H1 (cell line): ENCODE data around the gene ADCY2. TPM values are rescaled to one million over a fixed set of nuclear protein-coding genes. Genes with fewer than 3 reads are reported as not detected.

Source experiments
- CTCF ChIA-PET: fragments of 300-600 bp; sonication (Branson Sonifier 250); formaldehyde crosslinking; loops from one replicate; lab custom pipeline; 2021; ENCODE audit not compliant: partially characterized antibody; lab: Charles Lee
- POLR2A ChIA-PET: fragments of 300-600 bp; sonication (Branson Sonifier 250); formaldehyde crosslinking; loops from one replicate; lab custom pipeline; 2021; ENCODE audit warnings: inconsistent platforms; ENCODE audit not compliant: partially characterized antibody; lab: Charles Lee
- DNase-seq, 2 experiments: peaks; one replicate each; pipeline versions ENCODE4 v3.0.0 to v3.0.0-alpha.2; 2010 to 2022; ENCODE audit warnings: low spot score in 2 of 2, low read depth in 1 of 2, mixed read lengths in 1 of 2
- FAIRE-seq: peaks from 2 replicates; lab custom pipeline; 2011; peaks lifted over from hg19 to GRCh38; lab: Jason Lieb, UNC
- H2AFZ ChIP-seq: 2 replicates; pipeline ENCODE4 v1.8.1; 2012; ENCODE audit warnings: low read length, inconsistent platforms
- H2AK5ac ChIP-seq: 2 replicates; pipeline ENCODE4 v1.6.1; 2013; ENCODE audit warnings: low read depth, low read length
- H2BK120ac ChIP-seq: replicated peaks from 2 replicates; pipeline ENCODE3; 2013; ENCODE audit warnings: low read depth, low read length, inconsistent platforms
- H2BK12ac ChIP-seq: 2 replicates; pipeline ENCODE4 v1.6.1; 2013; ENCODE audit warnings: low read depth, low read length
- H2BK15ac ChIP-seq: 2 replicates; pipeline ENCODE4 v1.6.1; 2013; ENCODE audit warnings: low read length
- H2BK20ac ChIP-seq: 2 replicates; pipeline ENCODE4 v1.6.1; 2013; ENCODE audit warnings: low read length
- H2BK5ac ChIP-seq: 2 replicates; pipeline ENCODE4 v1.6.1; 2013; ENCODE audit warnings: low read depth, low read length
- H3K14ac ChIP-seq: 2 replicates; pipeline ENCODE4 v1.6.1; 2013; ENCODE audit warnings: inconsistent platforms; ENCODE audit not compliant: insufficient read length
- H3K18ac ChIP-seq: 2 replicates; pipeline ENCODE4 v1.6.1; 2013; ENCODE audit warnings: low read length; ENCODE audit errors: extremely low read depth
- H3K23ac ChIP-seq: 2 replicates; pipeline ENCODE4 v1.6.1; 2013; ENCODE audit warnings: inconsistent platforms; ENCODE audit not compliant: insufficient read length
- H3K23me2 ChIP-seq: 2 replicates; pipeline ENCODE4 v1.6.1; 2013; ENCODE audit warnings: low read depth, low read length
- H3K27ac ChIP-seq: 2 replicates; pipeline ENCODE4 v1.6.1; 2011; ENCODE audit warnings: low read depth, low read length, inconsistent platforms
- H3K27me3 ChIP-seq, 4 experiments: replicated peaks in 1 of 4; 1 replicate in 1 of 4; 2 replicates in 3 of 4; pipeline versions ENCODE4 v1.6.1 to v1.8.1; 2011 to 2013; ENCODE audit warnings: low read length in 3 of 4, mild to moderate bottlenecking in 3 of 4, inconsistent platforms in 2 of 4, mixed read lengths in 2 of 4, moderate library complexity in 1 of 4; ENCODE audit not compliant: control insufficient read depth in 3 of 4, insufficient read depth in 3 of 4; ENCODE audit errors: extremely low read depth in 1 of 4
- H3K36me3 ChIP-seq, 4 experiments: 2 replicates each; pipeline versions ENCODE4 v1.6.1 to v1.8.1; 2011 to 2013; ENCODE audit warnings: mild to moderate bottlenecking in 4 of 4, low read length in 3 of 4, moderate library complexity in 2 of 4, control low read depth in 1 of 4, inconsistent platforms in 1 of 4; ENCODE audit not compliant: insufficient read depth in 4 of 4, control insufficient read depth in 2 of 4
- H3K4ac ChIP-seq: replicated peaks from 2 replicates; pipeline ENCODE3; 2013; ENCODE audit warnings: low read length, low read depth, mixed read lengths, inconsistent platforms; ENCODE audit not compliant: insufficient read length
- H3K4me1 ChIP-seq, 4 experiments: replicated peaks in 1 of 4; 1 replicate in 1 of 4; 2 replicates in 3 of 4; pipeline versions ENCODE4 v1.6.1 to v1.8.1; 2011 to 2013; ENCODE audit warnings: low read length in 3 of 4, inconsistent platforms in 2 of 4, mixed read lengths in 1 of 4; ENCODE audit not compliant: insufficient read depth in 4 of 4, control insufficient read depth in 3 of 4
- H3K4me2 ChIP-seq, 2 experiments: 2 replicates each; pipeline versions ENCODE4 v1.6.1 to v1.8.1; 2011 to 2013; ENCODE audit warnings: low read depth in 2 of 2, low read length in 2 of 2, control low read depth in 1 of 2, inconsistent platforms in 1 of 2, mild to moderate bottlenecking in 1 of 2; ENCODE audit not compliant: insufficient read depth in 1 of 2
- H3K4me3 ChIP-seq, 4 experiments: fragments of 200-600, 300-600 bp in 1 of 4; sonication (generic), shearing (Covaris generic), sonication (Bioruptor Twin) in 1 of 4; 2 replicates each; pipeline versions ENCODE4 v1.5.1 to v1.8.1; 2011 to 2016; ENCODE audit warnings: low read length in 4 of 4, low read depth in 3 of 4, control low read depth in 2 of 4, inconsistent platforms in 2 of 4, mild to moderate bottlenecking in 2 of 4, mixed read lengths in 1 of 4, moderate library complexity in 1 of 4; ENCODE audit not compliant: insufficient read depth in 2 of 4; ENCODE audit errors: extremely low read depth in 1 of 4
- H3K56ac ChIP-seq: replicated peaks from 2 replicates; pipeline ENCODE3; 2013; ENCODE audit warnings: low read depth, mild to moderate bottlenecking, mixed read lengths, low read length, inconsistent platforms; ENCODE audit not compliant: insufficient read length
- H3K79me1 ChIP-seq: 2 replicates; pipeline ENCODE4 v1.6.1; 2013; ENCODE audit warnings: low read depth, low read length, control low read depth
- H3K79me2 ChIP-seq, 2 experiments: 2 replicates each; pipeline versions ENCODE4 v1.6.1 to v1.8.1; 2012 to 2013; ENCODE audit warnings: low read length in 2 of 2, mild to moderate bottlenecking in 2 of 2, inconsistent platforms in 1 of 2; ENCODE audit not compliant: insufficient read depth in 2 of 2, control insufficient read depth in 1 of 2
- H3K9ac ChIP-seq, 4 experiments: replicated peaks in 1 of 4; 1 replicate in 1 of 4; 2 replicates in 3 of 4; pipeline versions ENCODE4 v1.6.1 to v1.8.1; 2011 to 2013; ENCODE audit warnings: low read depth in 3 of 4, low read length in 3 of 4, control low read depth in 2 of 4, mild to moderate bottlenecking in 2 of 4, moderate library complexity in 2 of 4, inconsistent platforms in 1 of 4; ENCODE audit errors: extremely low read depth in 1 of 4
- H3K9me3 ChIP-seq, 2 experiments: 2 replicates each; pipeline versions ENCODE4 v1.6.1 to v1.8.1; 2012 to 2013; ENCODE audit warnings: mild to moderate bottlenecking in 2 of 2, moderate library complexity in 2 of 2, control low read depth in 1 of 2, inconsistent platforms in 1 of 2, low read depth in 1 of 2, low read length in 1 of 2, mixed read lengths in 1 of 2; ENCODE audit not compliant: insufficient read depth in 2 of 2
- H4K20me1 ChIP-seq, 2 experiments: replicated peaks in 1 of 2; 2 replicates each; pipeline versions ENCODE3 to v1.8.1; 2011 to 2013; ENCODE audit warnings: inconsistent platforms in 2 of 2, low read length in 2 of 2, mild to moderate bottlenecking in 1 of 2; ENCODE audit not compliant: insufficient read depth in 2 of 2, control insufficient read depth in 1 of 2
- H4K5ac ChIP-seq: 2 replicates; pipeline ENCODE4 v1.6.1; 2013; ENCODE audit warnings: low read length, low read depth, mixed read lengths, inconsistent platforms; ENCODE audit not compliant: insufficient read length
- H4K8ac ChIP-seq: 2 replicates; pipeline ENCODE4 v1.8.0; 2013; ENCODE audit warnings: mild to moderate bottlenecking, moderate library complexity, low read length, inconsistent platforms; ENCODE audit not compliant: insufficient read depth; ENCODE audit errors: extremely low read depth
- H4K91ac ChIP-seq: replicated peaks from 2 replicates; pipeline ENCODE3; 2013; ENCODE audit warnings: low read length, mixed read lengths, inconsistent platforms; ENCODE audit not compliant: insufficient read length
- CHD1 ChIP-seq: IDR thresholded peaks from 2 replicates; pipeline ENCODE4 v1.6.1; 2012; ENCODE audit warnings: low read depth, low read length, improper control_type of control experiment
- FOSL1 ChIP-seq: IDR thresholded peaks from 2 replicates; pipeline ENCODE4 v1.6.1; 2011; ENCODE audit warnings: mild to moderate bottlenecking, low read depth, low read length, moderate library complexity; ENCODE audit not compliant: insufficient read depth
- KDM1A ChIP-seq: fragments of 200-600, 300-600 bp; sonication (generic); IDR thresholded peaks from 2 replicates; pipeline ENCODE4 v1.7.1; 2016; ENCODE audit warnings: mild to moderate bottlenecking, low read length, borderline replicate concordance
- KDM4A ChIP-seq: IDR thresholded peaks from one replicate; pipeline ENCODE4 v1.7.1; 2012; ENCODE audit warnings: low read depth, mild to moderate bottlenecking, moderate library complexity, low read length, inconsistent platforms; ENCODE audit not compliant: severe bottlenecking
- NANOG ChIP-seq: IDR thresholded peaks from 2 replicates; pipeline ENCODE4 v1.6.1; 2011; ENCODE audit warnings: low read length, low read depth, mild to moderate bottlenecking, inconsistent platforms; ENCODE audit not compliant: insufficient read depth, poor library complexity, severe bottlenecking
- POLR2AphosphoS5 ChIP-seq: IDR thresholded peaks from 2 replicates; pipeline ENCODE4 v1.6.1; 2011; ENCODE audit warnings: low read depth, low read length
- POU5F1 ChIP-seq: IDR thresholded peaks from 2 replicates; pipeline ENCODE4 v1.6.1; 2011; ENCODE audit warnings: low read depth, mild to moderate bottlenecking, low read length, moderate library complexity
- RBBP5 ChIP-seq: IDR thresholded peaks from 2 replicates; pipeline ENCODE4 v1.7.1; 2012; ENCODE audit warnings: low read depth, mild to moderate bottlenecking, inconsistent platforms, low read length, moderate library complexity, borderline replicate concordance
- RFX5 ChIP-seq: IDR thresholded peaks from 2 replicates; pipeline ENCODE4 v1.6.1; 2011; ENCODE audit warnings: low read depth, low read length, improper control_type of control experiment, borderline replicate concordance
- RNF2 ChIP-seq: fragments of 200-900, 300-1000 bp; sonication (generic); IDR thresholded peaks from 2 replicates; pipeline ENCODE4 v1.7.1; 2016; ENCODE audit warnings: borderline replicate concordance, low read depth, mild to moderate bottlenecking, antibody characterized with exemption, low read length; ENCODE audit not compliant: poor library complexity, severe bottlenecking; ENCODE audit errors: missing control alignments
- RXRA ChIP-seq: IDR thresholded peaks from 2 replicates; pipeline ENCODE4 v1.6.1; 2011; ENCODE audit warnings: low read depth, mild to moderate bottlenecking, low read length, moderate library complexity; ENCODE audit not compliant: insufficient read depth
- SP4 ChIP-seq: IDR thresholded peaks from 2 replicates; pipeline ENCODE4 v1.6.1; 2012; ENCODE audit warnings: low read length, inconsistent platforms
- SRF ChIP-seq: IDR thresholded peaks from 2 replicates; pipeline ENCODE4 v1.6.1; 2011; ENCODE audit warnings: mild to moderate bottlenecking, low read depth, low read length, moderate library complexity
- TEAD4 ChIP-seq: IDR thresholded peaks from 2 replicates; pipeline ENCODE4 v1.6.1; 2012; ENCODE audit warnings: low read depth, low read length, inconsistent platforms, mixed read lengths
- WGBS, 2 experiments: shearing (Covaris generic) in 1 of 2; methylation state at CpG; one replicate each; pipeline versions ENCODE4 v1.1.6 to v1.1.7; 2013 to 2015; ENCODE audit warnings: low lambda C conversion rate in 2 of 2, mixed read lengths in 2 of 2, inconsistent platforms in 1 of 2, low coverage in 1 of 2, missing lambda C conversion rate in 1 of 2; ENCODE audit not compliant: insufficient replicate concordance in 2 of 2, insufficient coverage in 1 of 2, insufficient read length in 1 of 2; ENCODE audit errors: extremely low coverage in 1 of 2, missing lambda C conversion rate in 1 of 2; 5-methylcytosine and 5-hydroxymethylcytosine counted together
- polyA plus RNA-seq, 7 experiments: library from polyadenylated mRNA; depleted of rRNA in 3 of 7; stranded (reverse) in 5 of 7; unstranded in 2 of 7; fragments of >200 nt in 5 of 7; fragments of 200-250 nt in 2 of 7; gene quantifications; 1 replicate in 5 of 7; 2 replicates in 1 of 7; 4 replicates in 1 of 7; pipeline versions ENCODE4 v1.2.1 to v1.2.3, GENCODE V29; 2011 to 2013; ENCODE audit warnings: missing spikeins in 2 of 7, mixed read lengths in 2 of 7
- total RNA-seq: library from RNA; stranded (reverse); fragmentation: NEBNext Ultra II Directional; extraction: Animal tissue kit (Norgen Biotek cat#: 25700); gene quantifications from 2 replicates; pipeline ENCODE4 v1.2.1, GENCODE V29; 2021

ADCY2 gene
- total and polyA plus RNA-seq, 2 of the 8 experiments (the other 6 are each of a cell fraction or from before 2014, with no cell fraction given), result 35.8 to 122 TPM

DNA sequence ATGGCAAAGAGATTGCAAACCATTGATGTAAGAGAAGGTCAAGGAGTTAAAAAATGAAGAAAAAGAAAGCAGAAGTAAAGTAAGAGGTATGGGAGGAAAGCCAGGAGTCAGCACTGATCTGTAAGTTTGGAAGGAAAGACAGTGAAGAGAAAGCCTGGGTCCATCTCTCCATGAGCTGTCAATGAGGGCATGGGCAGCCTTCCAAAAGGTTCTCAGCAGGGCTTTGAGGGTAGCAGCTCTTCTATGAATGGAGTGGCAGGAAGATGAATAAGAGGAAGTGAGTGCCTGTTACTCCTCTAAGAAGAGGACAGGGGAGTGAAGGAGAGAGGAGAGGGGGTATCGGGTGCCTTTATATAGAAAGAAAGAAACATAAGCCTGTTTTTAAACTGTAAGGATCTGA, 97.1 kb downstream of the ADCY2 start:
- 100% methylated on average over 1 of the region's 1 CpG; no CpG with 5 or more reads in 1 of the 2 experiments for WGBS, 2 experiments
- Histone ChIP-seq H4K5ac (no peak overlapping the region), H4K91ac (no peak overlapping the region), H2BK12ac (no peak overlapping the region), H2BK120ac (no peak overlapping the region), H3K9ac (no peak overlapping the region), H3K4me2 (no peak overlapping the region), H3K4me1 (peaks cover 3 to 18% (median 11%) of the 10 kb centered on the region in 4 experiments), H4K20me1 (peaks cover 0 to 2% of the 10 kb centered on the region in 2 experiments), H3K56ac (no peak overlapping the region), H2AK5ac (no peak overlapping the region), H2BK20ac (no peak overlapping the region), H3K27ac (no peak overlapping the region), H3K23ac (no peak overlapping the region), H3K9me3 (no peaks in the 10 kb centered on the region; a peak in 1 of 4 replicates), H2AFZ (no peak overlapping the region), H3K4ac (no peak overlapping the region), H3K36me3 (peaks cover 0 to 6% (median 2%) of the 10 kb centered on the region in 4 experiments; a peak in 3 of 8 replicates), H3K79me2 (peaks cover 0 to 92% of the 10 kb centered on the region in 2 experiments; a peak in 3 of 4 replicates), H4K8ac (no peak overlapping the region), H3K27me3 (no peaks in the 10 kb centered on the region), H3K4me3 (no peak overlapping the region), H3K79me1 (peaks cover 10% of the 10 kb centered on the region), H2BK15ac (no peak overlapping the region), H2BK5ac (no peak overlapping the region), H3K23me2 (no peaks in the 10 kb centered on the region), H3K18ac (no peak overlapping the region), H3K14ac (no peak overlapping the region)
- TF ChIP-seq RBBP5, result no peak
- TF ChIP-seq TEAD4, result no peak
- TF ChIP-seq NANOG, result no peak
- no peak for TF ChIP-seq POU5F1
- TF ChIP-seq FOSL1, result no peak
- no peak for TF ChIP-seq SP4
- TF ChIP-seq RNF2, result no peak
- TF ChIP-seq KDM1A, result no peak
- TF ChIP-seq RXRA, result no peak
- TF ChIP-seq KDM4A, result no peak
- TF ChIP-seq POLR2AphosphoS5, result no peak
- TF ChIP-seq RFX5, result no peak
- no peak for TF ChIP-seq SRF
- no peak for TF ChIP-seq CHD1
- POLR2A ChIA-PET, result interaction anchor here (0.9 kb wide), 1 partner anchor 17 kb away, joined by 7 read pairs; no protein-coding TSS in a partner anchor
- CTCF ChIA-PET, result interaction anchor here (0.7 to 1.7 kb wide), 4 partner anchors 18 to 324 kb away, joined by 3 to 4 read pairs (median 4); no protein-coding TSS in a partner anchor
- FAIRE-seq (no peak), DNase-seq (no peak)
